NCI-H1694 (cell line): ENCODE measurements around the gene BCL2L1.
A peak's percentile ranks its signal among the peaks of the same experiment; 100 is the strongest.

Source experiments
- DNase-seq: peaks from one replicate; lab custom pipeline; 2025; lab: John Stamatoyannopoulos, UW

Gene BCL2L1

DNA sequence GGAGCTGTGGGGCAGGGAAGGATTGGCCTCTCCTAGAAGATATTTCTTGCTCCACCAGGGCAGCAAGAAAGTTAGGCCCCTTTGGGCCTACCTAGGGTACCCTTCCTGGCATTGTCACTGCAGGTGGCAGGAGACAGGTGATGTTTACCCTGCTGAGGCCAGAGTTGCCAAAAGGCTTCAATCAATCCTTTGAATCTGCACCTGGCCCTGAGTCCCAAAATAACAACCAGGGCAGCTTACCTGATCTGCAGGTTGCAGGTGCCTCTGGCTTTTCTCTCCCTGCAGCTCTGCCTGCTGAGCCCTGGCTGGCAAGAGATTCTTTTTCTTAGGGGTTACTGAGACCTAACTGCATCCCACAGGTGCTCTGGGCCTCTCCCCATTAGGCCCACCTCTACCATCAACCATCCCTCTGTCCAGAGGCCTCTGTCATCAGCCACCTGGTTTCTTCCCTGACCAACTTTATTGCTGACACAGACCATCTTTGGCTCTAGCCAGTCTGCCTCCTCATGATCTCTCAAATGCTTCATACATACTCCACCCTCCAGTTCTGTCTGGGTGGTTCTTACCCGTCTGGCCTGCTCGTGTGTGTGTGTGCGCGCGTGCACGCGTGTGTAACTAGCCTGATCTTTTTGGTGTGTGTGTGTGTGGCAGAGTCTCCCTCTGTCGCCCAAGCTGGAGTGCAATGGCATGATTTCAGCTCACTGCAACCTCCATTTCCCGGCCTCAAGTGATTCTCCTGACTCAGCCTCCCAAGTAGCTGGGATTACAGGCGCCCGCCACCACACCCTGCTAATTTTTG is 13.7 kb downstream of the BCL2L1 start:
- no peak for DNase-seq

DNA sequence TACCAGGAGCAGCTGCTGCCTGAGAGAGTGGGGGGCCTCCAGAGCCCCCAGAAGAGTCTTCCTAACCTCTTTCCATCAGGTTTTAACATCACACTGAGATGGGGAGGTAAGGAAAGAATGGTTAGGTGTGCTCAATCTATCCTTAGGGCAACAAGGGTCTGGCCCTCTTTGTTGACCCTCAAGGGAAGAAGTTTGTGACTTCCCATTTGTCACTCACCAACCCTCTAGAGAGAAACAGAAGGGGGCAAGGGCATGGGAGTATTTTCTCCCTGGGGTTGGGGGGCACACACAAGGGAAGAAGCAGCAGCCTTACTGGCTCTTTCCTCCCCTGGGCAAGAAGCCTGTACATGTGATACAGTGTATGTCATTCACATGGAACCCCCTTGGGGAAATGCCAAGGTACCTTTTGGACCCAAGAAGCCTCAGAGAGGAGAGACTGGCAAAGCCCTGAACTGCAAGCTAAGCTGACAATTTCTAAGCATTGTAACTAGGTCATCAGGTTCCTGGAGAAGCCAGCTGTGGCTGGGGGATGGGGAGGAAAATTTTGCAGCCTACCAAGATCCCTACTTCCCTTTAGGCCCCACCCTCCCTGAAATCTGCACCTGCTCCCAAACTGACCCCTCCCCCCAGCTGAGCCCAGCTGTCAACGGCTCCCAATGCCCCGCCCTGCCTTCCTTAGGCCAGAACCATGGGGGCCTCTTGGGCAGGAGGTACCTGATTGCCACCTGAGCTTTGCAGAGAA is 14.5 kb downstream of the BCL2L1 start:
- peak; percentile 35 for DNase-seq

DNA sequence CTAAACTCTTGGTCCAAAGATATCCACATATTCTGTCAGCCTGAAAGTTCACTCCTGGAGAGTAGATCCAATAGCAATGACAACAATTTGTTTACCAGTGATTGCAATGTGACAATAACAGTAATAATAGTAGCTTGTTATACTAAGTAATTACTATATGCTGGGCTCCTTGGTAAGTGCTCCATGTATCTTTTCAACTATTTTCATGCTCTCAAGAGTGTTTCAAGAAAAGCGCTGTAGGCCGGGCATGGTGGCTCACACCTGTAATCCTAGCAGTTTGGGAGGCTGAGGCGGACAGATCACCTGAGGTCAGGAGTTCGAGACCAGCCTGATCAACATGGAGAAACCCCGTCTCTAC is 15.4 kb downstream of the BCL2L1 start:
- no peak for DNase-seq

DNA sequence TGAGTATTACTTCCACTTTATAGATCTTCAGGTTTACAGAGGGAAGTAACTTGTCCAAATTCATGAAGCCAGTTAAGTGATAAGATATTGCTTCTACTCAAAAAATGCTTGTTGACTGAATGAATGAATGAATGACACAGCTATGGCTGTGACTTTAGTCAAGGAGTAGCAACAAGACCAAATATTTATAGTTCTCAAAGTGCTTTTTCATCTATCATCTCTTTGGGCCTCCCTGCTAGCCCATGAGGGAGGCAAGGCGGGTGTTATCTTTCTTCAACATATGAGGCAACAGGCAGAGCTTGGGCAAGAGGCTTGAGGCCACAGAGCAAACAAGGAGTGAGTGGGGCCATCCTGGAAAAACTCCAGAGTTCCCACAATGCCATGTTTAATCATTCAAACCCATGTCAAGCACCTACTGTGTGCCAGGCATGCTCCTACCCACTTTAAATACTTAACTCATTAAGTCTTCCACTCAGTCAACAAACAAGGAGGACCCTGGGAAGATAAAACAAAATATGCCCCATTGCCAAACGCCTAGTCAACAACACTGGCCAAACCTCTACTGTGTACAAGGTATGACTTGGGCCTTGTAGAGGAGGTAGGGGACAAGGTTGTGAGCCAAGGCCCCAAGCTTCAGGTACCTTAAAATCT is 15.9 kb downstream of the BCL2L1 start:
- no peak for DNase-seq

DNA sequence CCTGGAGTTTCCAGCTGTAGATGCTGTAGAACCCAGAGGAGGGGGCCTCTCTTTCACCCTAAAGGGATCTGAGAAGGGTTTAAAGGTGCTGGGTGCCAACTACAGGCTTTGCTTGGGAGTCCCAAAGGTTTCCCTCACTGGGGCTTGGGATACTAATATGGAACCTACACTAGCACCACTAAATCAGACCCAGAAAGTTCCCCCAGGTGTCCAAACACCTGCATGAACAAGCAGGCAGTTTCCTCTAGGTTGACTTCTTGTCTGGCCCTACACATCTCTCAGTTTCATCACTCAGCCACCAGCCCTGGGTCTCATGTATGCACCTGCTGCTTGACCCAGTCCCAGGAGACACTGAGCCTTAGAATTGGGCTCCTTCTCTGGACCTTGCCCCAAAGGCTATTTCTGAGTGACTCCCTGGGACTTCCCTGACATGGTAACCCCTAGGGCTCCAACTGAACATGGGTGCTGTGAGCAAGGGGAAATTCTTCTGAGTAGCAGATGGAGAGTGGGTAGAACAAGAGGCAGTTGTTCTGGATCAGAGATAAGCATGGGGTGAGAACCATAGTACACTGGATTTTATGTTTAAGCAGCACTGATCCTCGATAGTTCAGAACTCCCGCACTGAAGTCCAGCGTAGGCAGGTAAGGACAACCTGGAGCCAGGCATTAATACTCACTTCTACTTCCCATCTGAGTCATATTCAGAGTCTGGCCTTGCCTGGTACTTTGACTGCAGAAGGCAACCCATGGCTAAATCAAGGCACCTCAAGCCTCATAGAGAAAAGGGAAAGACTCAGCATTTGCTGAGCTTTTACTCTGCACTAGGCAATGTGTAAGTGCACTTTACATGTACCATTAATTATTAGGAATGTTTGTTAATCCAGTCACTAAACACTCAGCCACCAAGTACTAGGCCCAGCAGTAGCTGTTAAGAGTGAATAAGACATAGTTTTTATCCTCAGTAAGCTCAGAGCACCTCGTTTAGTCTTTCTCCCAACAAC is 16.8 kb downstream of the BCL2L1 start:
- no peak for DNase-seq

DNA sequence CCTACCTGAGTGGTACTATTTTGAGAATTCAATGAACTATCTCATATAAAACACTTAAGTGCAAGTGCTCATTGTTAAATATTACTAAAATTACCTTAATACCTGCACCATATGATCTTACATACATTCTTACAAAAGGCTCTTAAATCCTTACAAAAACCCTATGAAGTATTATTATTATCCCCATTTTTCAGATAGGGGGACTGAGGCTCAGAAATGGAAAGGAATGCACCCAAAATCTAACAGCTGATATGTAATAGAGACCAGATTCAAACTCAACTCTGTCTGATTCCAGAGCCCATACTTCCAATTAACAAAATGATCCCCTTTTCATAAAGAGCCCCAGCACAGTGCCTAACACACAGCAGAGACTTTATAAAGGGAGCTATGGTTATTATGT is 17.5 kb downstream of the BCL2L1 start:
- no peak for DNase-seq

DNA sequence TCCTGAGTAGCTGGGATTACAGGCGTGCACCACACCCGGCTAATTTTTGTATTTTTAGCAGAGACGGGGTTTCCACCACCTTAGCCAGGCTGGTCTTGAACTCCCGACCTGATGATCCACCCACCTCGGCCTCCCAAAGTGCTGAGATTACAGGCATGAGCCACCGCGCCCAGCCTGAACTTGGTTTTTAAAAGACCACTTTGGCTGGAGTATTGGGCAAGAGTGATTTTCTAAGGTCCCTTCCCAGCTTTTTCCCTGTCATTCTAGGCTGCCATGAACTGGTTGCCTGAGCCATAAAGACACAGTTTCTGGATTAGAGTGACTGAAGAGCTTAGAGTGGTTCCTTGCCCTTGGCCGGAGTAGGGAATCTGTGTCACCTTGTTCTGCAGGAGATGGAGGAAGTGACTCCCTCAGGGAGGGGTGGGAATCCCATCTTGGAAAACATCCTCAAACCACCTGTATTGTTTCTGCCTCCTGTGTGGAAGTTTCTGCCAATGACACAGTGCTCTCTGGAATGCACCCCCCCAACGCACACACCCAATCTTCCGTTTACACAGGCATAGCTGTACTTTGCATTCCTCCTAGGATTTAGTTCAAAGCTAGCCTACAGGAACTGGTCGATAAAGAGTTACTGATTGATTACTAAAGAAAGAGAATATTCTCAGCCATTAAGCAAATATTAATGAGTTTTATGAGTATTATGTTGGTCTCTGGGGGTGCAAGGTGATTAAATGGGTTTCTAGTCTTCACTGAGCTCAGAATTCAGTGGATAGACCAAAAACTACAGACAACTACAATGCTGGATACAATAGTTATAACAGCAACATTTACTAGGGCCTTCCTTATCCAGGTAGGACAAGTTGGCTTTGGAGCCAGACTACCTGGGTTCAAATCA is 18.2 kb downstream of the BCL2L1 start:
- no peak for DNase-seq

DNA sequence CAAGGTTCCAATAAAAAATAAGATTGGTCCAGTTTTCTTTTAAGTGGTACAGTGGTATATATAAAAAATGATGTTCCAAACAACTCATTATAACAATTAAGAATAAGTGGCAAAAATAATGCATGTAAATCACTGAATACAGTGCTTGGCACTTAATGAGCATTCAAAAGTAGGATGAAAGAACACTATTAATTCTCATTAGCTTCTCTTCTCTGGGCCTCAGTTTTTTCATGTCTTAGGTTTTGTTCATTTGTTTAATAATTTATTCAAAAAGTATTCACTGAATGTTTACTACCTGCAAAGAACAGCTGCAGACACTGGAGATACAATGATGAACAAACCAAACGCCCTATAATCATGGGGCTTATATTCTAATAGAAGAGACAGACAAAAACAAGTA is 21.1 kb downstream of the BCL2L1 start:
- no peak for DNase-seq

DNA sequence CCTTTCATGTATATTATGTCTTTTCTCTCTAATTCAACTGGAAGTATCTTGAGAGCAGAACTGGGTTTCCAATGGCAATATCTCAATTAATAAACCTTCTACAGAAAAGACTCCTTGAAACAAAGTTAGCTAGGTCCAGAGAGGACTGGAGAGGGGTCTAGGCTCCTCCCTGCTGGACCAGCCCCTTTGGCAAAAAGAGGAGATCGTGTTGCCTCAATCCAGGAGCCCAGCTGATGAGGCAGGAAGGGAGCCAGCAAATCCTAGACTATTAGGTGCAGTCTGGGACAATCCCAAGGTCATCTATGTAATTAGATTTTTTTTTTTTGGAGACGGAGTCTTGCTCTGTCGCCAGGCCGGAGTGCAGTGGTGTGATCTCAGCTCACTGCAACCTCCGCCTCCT is 21.9 kb downstream of the BCL2L1 start:
- DNase-seq, result no peak

DNA sequence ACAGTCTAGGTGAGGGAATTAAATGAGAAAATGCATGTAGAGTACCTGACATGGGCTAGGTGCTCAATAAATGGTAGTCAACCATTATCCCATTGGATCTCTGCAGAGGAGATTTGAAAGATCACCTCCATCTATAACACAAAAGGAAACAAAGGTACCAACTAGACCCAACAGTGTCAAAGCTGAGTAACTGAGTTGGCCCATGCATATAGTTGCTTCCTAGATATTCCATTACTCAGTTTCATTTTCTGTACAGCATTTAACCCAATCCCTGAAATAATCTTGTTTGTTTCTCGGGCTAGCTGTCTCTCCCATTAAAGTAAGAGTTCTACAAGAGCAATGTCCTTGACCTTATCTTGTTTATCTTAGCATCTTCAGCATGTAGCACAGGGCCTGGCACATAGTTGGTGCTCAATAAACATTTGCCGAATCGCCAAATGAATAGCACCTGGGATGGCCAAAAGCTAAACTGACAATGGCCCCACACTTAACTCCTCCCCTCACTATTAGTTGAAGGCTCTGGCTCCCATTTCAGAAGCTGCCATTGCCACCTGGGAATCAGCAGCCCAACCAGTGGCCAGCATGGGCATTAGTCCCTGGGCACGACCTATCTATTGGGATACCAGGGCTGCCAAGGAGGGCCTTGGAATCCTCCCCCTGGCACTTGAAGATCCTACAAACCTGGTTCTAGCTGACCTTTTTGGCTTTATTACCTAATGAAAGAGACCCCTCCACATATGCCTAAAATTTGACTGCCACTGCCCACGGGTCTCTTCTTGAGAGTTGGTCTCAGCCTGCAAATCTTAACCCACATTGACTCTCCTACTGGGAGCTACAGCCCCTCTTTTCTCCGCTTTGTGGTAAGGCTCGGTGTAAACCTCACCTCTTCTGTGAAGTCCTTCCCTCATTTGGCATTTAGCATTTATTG is 22.6 kb downstream of the BCL2L1 start:
- DNase-seq, result no peak

DNA sequence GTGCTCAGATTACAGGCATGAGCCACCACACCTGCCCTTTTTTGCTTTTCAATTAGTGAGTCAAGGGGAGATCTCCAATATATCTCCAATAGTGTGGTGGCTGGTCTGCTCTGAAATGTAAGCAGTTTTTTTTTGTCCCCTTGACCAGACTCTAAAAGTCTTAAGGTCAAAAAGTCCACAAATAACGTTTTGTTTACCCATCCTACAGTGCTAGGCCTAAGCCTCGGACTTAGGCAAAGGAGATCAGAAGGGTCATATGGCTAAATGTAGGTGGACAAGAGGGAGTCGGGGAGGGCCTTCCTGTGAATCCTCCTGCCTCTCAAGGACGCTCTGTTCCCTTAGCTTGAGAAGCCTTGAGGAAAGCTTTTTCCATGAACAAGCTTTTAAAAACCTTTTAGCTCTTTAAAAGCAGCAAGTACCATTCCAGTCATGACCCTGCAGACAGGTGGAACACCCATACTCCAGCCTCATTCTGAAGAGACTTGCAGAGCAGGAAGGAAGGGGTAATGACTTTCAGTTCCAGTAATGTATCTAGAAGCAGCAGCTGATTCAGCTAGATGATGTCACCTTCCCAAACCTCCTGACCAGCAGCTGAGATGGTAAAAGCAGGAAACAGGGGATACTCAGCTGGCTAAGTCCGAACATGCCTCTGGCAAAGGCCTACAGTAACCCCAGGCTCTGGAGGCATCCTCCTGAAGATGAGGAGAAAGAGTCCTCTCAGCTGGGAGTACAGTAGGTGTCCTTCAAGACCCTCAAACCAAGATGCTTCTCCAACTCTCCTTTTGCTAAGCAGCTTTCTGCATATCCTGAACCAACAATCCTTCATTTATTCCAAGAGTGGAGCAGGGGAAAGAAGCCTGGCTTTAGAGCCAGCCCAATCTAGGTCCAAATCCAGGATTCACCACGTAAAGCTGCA is 23.6 kb downstream of the BCL2L1 start:
- no peak for DNase-seq

DNA sequence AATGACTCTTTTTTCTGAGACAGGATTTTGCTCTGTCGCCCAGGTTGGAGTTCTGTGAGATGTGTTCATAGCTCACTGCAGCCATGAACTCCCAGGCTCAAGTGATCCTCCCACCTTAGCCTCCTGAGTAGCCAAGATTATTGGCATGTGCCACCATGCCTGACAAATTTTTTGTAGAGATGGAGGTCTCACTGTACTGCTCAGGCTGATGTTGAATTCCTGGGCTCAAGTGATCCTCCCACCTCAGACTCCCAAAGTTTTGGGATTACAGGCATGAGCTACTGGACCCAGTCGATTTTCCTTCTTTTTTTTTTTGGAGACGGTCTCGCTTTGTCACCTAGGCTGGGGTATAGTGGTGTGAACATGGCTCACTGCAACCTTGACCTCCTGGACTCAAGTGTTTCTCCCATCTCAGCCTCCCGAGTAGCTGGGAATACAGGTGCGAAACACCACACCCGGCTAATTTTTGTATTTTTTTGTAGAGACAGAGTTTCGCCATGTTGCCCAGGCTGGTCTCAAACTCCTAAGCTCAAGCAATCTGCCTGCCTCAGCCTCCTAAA is 24.3 kb downstream of the BCL2L1 start:
- DNase-seq, result no peak

DNA sequence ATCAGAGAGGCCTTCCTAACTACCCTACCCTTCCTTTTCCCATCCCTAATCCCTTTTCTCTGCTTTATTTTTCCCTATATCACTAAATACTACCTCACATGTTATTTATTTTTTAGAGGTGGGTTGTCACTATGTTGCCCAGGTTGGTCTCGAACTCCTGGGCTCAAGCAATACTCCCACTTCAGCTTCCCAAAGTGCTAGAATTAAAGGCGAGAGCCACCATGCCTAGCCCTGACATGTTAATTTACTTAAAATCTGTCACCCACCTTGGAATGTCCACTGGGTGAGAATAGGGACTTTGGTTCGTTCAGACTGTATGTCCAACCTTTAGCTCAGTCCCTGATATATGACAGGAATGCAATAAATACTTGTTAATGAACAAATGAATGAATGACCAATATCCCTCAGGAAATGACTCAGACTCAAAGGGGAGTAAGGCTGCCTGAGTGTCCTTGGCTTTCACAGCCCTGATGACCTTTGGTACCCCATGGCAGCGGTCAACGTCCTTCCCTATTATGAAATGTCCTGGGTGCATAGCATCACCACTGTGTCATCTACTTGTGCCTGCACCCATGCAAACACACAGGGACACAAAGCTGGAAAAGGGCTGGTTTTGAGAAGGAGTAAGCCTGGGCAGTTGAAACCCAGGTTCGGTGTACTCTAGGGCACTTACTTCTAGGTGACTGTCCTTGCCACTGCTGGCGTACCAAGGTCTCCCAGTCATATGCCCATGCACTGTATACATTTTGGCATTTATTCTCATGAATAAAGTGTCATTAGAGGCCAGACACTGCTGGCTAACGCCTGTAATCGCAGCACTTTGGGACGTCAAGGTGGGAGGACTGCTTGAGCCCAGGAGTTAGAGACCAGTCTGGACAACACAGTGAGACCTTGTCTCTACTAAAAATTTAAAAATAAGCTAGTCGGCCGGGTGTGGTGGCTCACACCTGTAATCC is 26.5 kb downstream of the BCL2L1 start:
- DNase-seq, result no peak

DNA sequence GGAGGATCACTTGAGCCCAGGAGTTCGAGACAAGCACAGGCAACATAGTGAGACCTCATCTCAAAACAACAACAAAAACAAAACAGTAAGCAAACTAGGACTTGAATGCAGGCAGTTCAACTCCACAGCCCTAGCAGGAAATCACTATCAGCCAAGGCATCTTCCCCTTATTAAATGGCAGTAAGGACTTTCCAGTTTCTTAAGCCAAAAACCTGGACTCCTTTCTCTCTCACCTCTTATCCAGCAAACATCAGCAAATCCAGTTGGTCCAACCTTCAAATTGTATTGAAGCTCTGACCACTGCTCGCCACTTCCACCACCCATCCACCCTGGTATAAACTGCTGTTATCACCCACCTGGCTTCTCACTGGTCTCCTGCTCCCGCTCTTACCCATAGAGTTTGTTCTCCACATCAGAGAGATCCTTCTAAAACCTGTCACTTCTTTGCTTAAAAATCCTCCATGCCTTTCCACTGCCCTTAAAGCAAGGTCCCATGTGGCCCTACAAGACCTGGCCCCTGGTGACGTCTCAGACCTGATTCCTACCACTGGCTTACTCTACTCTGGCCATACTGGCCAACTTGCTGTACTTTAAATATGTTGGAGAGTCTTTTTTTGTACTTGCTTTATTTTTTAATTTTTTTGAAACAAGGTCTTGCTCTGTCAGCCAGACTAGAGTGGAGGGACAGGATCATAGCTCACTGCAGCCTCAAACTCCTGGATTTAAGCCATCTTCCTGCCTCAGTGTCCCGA is 27.6 kb downstream of the BCL2L1 start:
- no peak for DNase-seq

DNA sequence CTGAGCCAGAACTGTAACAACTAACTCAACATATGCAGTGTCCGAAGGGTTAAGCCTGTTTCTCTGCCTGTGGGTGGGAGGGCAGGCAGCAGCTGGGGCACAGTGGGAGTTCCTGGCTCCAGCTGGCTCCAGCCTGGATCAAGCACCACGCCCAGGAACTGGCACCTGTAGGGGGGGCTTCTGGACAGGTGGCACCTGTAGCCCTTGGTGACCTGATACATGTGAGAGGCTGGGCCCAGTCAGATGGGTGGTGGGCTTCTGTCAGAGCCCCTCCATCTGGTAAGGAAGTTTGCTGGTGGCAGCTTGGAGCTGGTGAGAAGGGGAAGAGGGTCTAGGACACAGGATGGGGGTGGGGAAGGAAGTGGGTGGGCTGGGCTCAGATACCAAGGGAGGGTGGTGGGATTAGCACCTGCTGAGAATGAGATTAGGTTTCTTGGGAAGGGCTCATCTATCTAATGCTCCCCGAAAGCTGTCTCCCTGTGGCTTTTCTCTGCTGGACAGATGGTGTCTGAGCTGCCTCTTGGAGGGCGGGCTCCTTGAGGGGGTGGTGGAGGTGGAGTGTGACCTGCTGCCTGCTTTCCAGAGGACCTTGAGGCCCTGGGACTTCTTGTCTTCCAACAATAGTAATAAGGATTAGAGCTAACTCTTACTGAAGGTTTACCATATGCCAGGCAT is 28.5 kb downstream of the BCL2L1 start:
- peak; percentile 36 for DNase-seq

DNA sequence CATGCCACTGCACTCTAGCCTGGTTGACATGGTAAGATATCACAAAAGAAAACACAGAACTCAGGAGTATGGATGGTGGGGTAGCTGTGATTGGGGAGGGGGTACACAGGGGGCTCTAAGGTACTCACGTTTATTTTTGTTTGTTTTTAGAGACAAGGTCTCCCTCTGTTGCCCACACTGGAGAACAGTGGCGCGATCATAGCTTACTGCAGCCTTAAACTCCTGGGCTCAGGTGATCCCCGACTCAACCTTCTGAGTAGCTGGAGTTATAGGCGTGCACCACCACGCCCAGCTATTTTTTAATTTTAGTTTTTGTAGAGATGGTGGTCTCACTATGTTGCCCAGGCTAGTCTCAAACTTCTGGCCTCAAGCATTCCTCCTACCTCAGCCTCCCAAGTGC is 29.3 kb downstream of the BCL2L1 start:
- no peak for DNase-seq
